H9 (cell line): ENCODE data around the gene SOS1. TPM values are rescaled to one million over a fixed set of nuclear protein-coding genes. Genes with fewer than 3 reads are reported as not detected.

Experiments used
- DNase-seq: peaks from one replicate; pipeline ENCODE4 v3.0.0-alpha.2; 2017
- H2AFZ ChIP-seq: one replicate; pipeline ENCODE4 v1.6.1; 2013; ENCODE audit warnings: mild to moderate bottlenecking, low read length, control low read depth, moderate library complexity
- H2AK5ac ChIP-seq: 2 replicates; pipeline ENCODE4 v1.6.1; 2013; ENCODE audit warnings: low read length, control low read depth, mixed read lengths; ENCODE audit not compliant: insufficient read length
- H2BK120ac ChIP-seq: one replicate; pipeline ENCODE4 v1.6.1; 2013; ENCODE audit warnings: low read depth, mild to moderate bottlenecking, low read length, control low read depth, inconsistent platforms; ENCODE audit not compliant: poor library complexity, severe bottlenecking
- H2BK12ac ChIP-seq: 2 replicates; pipeline ENCODE4 v1.6.1; 2013; ENCODE audit warnings: low read length, control low read depth, mixed read lengths, low read depth; ENCODE audit not compliant: insufficient read length
- H2BK15ac ChIP-seq: 2 replicates; pipeline ENCODE4 v1.6.1; 2013; ENCODE audit warnings: low read depth, low read length, control low read depth
- H2BK20ac ChIP-seq: one replicate; pipeline ENCODE4 v1.6.1; 2013; ENCODE audit warnings: low read depth, mild to moderate bottlenecking, low read length, control low read depth, inconsistent platforms; ENCODE audit not compliant: poor library complexity, severe bottlenecking
- H2BK5ac ChIP-seq: 2 replicates; pipeline ENCODE4 v1.6.1; 2013; ENCODE audit warnings: low read length, control low read depth, mixed read lengths; ENCODE audit not compliant: insufficient read length
- H3K14ac ChIP-seq: 2 replicates; pipeline ENCODE4 v1.6.1; 2013; ENCODE audit warnings: low read length, control low read depth; ENCODE audit not compliant: insufficient read depth
- H3K18ac ChIP-seq: 2 replicates; pipeline ENCODE4 v1.6.1; 2013; ENCODE audit warnings: low read depth, mild to moderate bottlenecking, mixed read lengths, low read length, control low read depth; ENCODE audit not compliant: insufficient read length
- H3K23ac ChIP-seq: 2 replicates; pipeline ENCODE4 v1.6.1; 2013; ENCODE audit warnings: low read length, control low read depth, mixed read lengths, low read depth; ENCODE audit not compliant: insufficient read length
- H3K23me2 ChIP-seq: 2 replicates; pipeline ENCODE4 v1.6.1; 2013; ENCODE audit warnings: low read depth, mild to moderate bottlenecking, mixed read lengths, low read length, control low read depth; ENCODE audit not compliant: insufficient read length, poor library complexity, severe bottlenecking
- H3K27ac ChIP-seq: 2 replicates; pipeline ENCODE4 v1.5.1; 2013; ENCODE audit warnings: low read length, control low read depth, mixed read lengths, low read depth; ENCODE audit not compliant: insufficient read length
- H3K27me3 ChIP-seq: 2 replicates; pipeline ENCODE4 v1.6.1; 2013; ENCODE audit warnings: low read length, control low read depth, inconsistent platforms; ENCODE audit not compliant: insufficient read depth
- H3K4ac ChIP-seq: 2 replicates; pipeline ENCODE4 v1.6.1; 2013; ENCODE audit warnings: low read depth, mild to moderate bottlenecking, control low read depth, inconsistent platforms, low read length, moderate library complexity
- H3K4me1 ChIP-seq: 2 replicates; pipeline ENCODE4 v1.6.1; 2013; ENCODE audit warnings: low read length, control low read depth, inconsistent platforms; ENCODE audit not compliant: insufficient read depth
- H3K4me2 ChIP-seq: 2 replicates; pipeline ENCODE4 v1.6.1; 2013; ENCODE audit warnings: low read length, control low read depth, mixed read lengths; ENCODE audit not compliant: insufficient read length, insufficient read depth
- H3K56ac ChIP-seq: 2 replicates; pipeline ENCODE4 v1.6.1; 2013; ENCODE audit warnings: low read depth, mild to moderate bottlenecking, mixed read lengths, low read length, control low read depth; ENCODE audit not compliant: insufficient read length
- H3K79me1 ChIP-seq: 2 replicates; pipeline ENCODE4 v1.6.1; 2013; ENCODE audit warnings: low read depth, mild to moderate bottlenecking, moderate library complexity, low read length, control low read depth, inconsistent platforms; ENCODE audit not compliant: insufficient read depth, poor library complexity, severe bottlenecking
- H3K79me2 ChIP-seq: 2 replicates; pipeline ENCODE4 v1.6.1; 2013; ENCODE audit warnings: low read length, control low read depth, inconsistent platforms; ENCODE audit not compliant: insufficient read depth
- H3K9ac ChIP-seq: 2 replicates; pipeline ENCODE4 v1.6.1; 2013; ENCODE audit warnings: low read length, control low read depth, mixed read lengths; ENCODE audit not compliant: insufficient read length; ENCODE audit errors: extremely low read depth
- H3K9me3 ChIP-seq: one replicate; pipeline ENCODE4 v1.6.1; 2013; ENCODE audit warnings: low read depth, low read length, inconsistent platforms; ENCODE audit not compliant: control insufficient read depth
- H3T11ph ChIP-seq: one replicate; pipeline ENCODE4 v1.6.1; 2013; ENCODE audit warnings: mild to moderate bottlenecking, low read length, control low read depth, inconsistent platforms
- H4K20me1 ChIP-seq: one replicate; pipeline ENCODE4 v1.6.1; 2013; ENCODE audit not compliant: control insufficient read depth, insufficient read length, insufficient read depth
- H4K5ac ChIP-seq: 2 replicates; pipeline ENCODE4 v1.6.1; 2013; ENCODE audit warnings: low read depth, mild to moderate bottlenecking, mixed read lengths, low read length, control low read depth; ENCODE audit not compliant: insufficient read length
- H4K8ac ChIP-seq: replicated peaks from 2 replicates; pipeline ENCODE4 v1.6.1; 2013; ENCODE audit warnings: low read length, control low read depth, mixed read lengths, low read depth; ENCODE audit not compliant: insufficient read length
- H4K91ac ChIP-seq: 2 replicates; pipeline ENCODE4 v1.6.1; 2013; ENCODE audit warnings: low read depth, mild to moderate bottlenecking, moderate library complexity, mixed read lengths, low read length, control low read depth; ENCODE audit not compliant: insufficient read length
- H3K27ac Mint-ChIP-seq, 3 experiments: 2 replicates in 2 of 3; 3 replicates in 1 of 3; pipeline ENCODE4 v1.8.0; 2020 to 2021; ENCODE audit warnings: mixed read lengths in 3 of 3, mild to moderate bottlenecking in 1 of 3, moderate library complexity in 1 of 3
- H3K27me3 Mint-ChIP-seq: 2 replicates; pipeline ENCODE4 v1.8.0; 2021; ENCODE audit warnings: low read depth, mild to moderate bottlenecking, moderate library complexity, mixed read lengths
- H3K36me3 Mint-ChIP-seq, 3 experiments: 2 replicates in 2 of 3; 3 replicates in 1 of 3; pipeline ENCODE4 v1.8.0; 2020 to 2021; ENCODE audit warnings: low read depth in 3 of 3, mixed read lengths in 3 of 3; ENCODE audit not compliant: insufficient read depth in 1 of 3
- H3K4me1 Mint-ChIP-seq, 2 experiments: 2 replicates each; pipeline ENCODE4 v1.8.0; 2020; ENCODE audit warnings: mixed read lengths in 2 of 2
- H3K4me3 Mint-ChIP-seq, 2 experiments: 2 replicates in 1 of 2; 3 replicates in 1 of 2; pipeline ENCODE4 v1.8.0; 2020 to 2021; ENCODE audit warnings: mild to moderate bottlenecking in 2 of 2, mixed read lengths in 2 of 2, moderate library complexity in 1 of 2
- H3K9me3 Mint-ChIP-seq, 2 experiments: 2 replicates in 1 of 2; 3 replicates in 1 of 2; pipeline ENCODE4 v1.8.0; 2020; ENCODE audit warnings: mild to moderate bottlenecking in 2 of 2, mixed read lengths in 2 of 2, moderate library complexity in 1 of 2
- CTCF ChIP-seq: fragments of 200-600 bp; sonication (generic); conservative IDR thresholded peaks from 3 replicates; pipeline ENCODE4 v1.8.0; 2021; ENCODE audit warnings: antibody characterized with exemption, mild to moderate bottlenecking
- total RNA-seq: library from RNA; stranded (reverse); gene quantifications from 2 replicates; pipeline ENCODE4 v1.2.1, GENCODE V29; 2021

Gene SOS1
- total RNA-seq, 1 experiment from 2014 or later = 35.8 TPM

GRCh38 chr2:39020383-39020782 lies 100.5 kb downstream of the SOS1 start:
- H3K79me1 ChIP-seq = no peaks in the 10 kb centered on the region
- no peak overlapping the region for H3K4me2 ChIP-seq
- no peak for TF ChIP-seq CTCF

More at GRCh38 chr2:39020383-39020782, 100.5 kb downstream of the SOS1 start:
- Histone ChIP-seq H4K91ac (no peak overlapping the region), H3K23ac (no peak overlapping the region), H3K27me3 (no peaks in the 10 kb centered on the region), H2BK120ac (no peak overlapping the region), H3K9me3 (no peaks in the 10 kb centered on the region), H2BK15ac (no peak overlapping the region), H3K23me2 (no peaks in the 10 kb centered on the region), H3T11ph (no peak overlapping the region), H3K18ac (no peak overlapping the region), H3K4me1 (peaks cover 2% of the 10 kb centered on the region; the same call in 1 of the 2 replicates), H4K20me1 (no peaks in the 10 kb centered on the region), H3K27ac (no peak overlapping the region), H4K8ac (no peak overlapping the region), H2AK5ac (no peak overlapping the region), H3K14ac (no peak overlapping the region), H3K79me2 (no peaks in the 10 kb centered on the region), H2BK20ac (no peak overlapping the region), H2BK12ac (no peak overlapping the region), H3K4ac (no peak overlapping the region), H3K56ac (no peak overlapping the region), H3K9ac (no peak overlapping the region), H2BK5ac (no peak overlapping the region), H2AFZ (no peak overlapping the region), H4K5ac (no peak overlapping the region)
- 0 out of 7 replicates have a peak overlapping the region, but pooled peaks of 1 of the 3 experiments have one; percentile 36 for H3K27ac Mint-ChIP-seq
- peaks cover 0 to 8% (median 0%) of the 10 kb centered on the region in 3 experiments; a peak in 4 of 7 replicates for H3K36me3 Mint-ChIP-seq
- H3K27me3 Mint-ChIP-seq = no peaks in the 10 kb centered on the region
- H3K9me3 Mint-ChIP-seq = no peaks in the 10 kb centered on the region
- no peak overlapping the region for H3K4me3 Mint-ChIP-seq
- no peak for DNase-seq
- H3K4me1 Mint-ChIP-seq = peaks cover 33 to 42% of the 10 kb centered on the region in 2 experiments
